Epithelial cell of proximal tubule (primary cell): Measurements from ENCODE around the gene GULP1. TPM values are rescaled to one million over a fixed set of nuclear protein-coding genes. Genes with fewer than 3 reads are reported as not detected.
"Not testable (repeated sequence)": the region's sequence is repeated elsewhere in the genome, so short reads cannot be mapped to it uniquely, and the experiment has no call there.

Experiments
- DNase-seq: peaks from one replicate; pipeline ENCODE4 v3.0.0-alpha.2; 2011; ENCODE audit warnings: low read depth
- H3K4me3 ChIP-seq: 2 replicates; pipeline ENCODE4 v1.5.1; 2011; ENCODE audit warnings: low read depth, mild to moderate bottlenecking, low read length
- CTCF ChIP-seq: conservative IDR thresholded peaks from 2 replicates; pipeline ENCODE4 v1.5.1; 2012; ENCODE audit warnings: low read depth, mild to moderate bottlenecking, low read length
- total RNA-seq: library from RNA; depleted of rRNA; stranded (reverse); fragments of >200 nt; gene quantifications from 2 replicates; pipeline ENCODE4 v1.2.3, GENCODE V29; 2015

The GULP1 gene
- total RNA-seq, 1 donor from 2014 or later, result 66.1 TPM

- no peak for DNase-seq
- no peak for TF ChIP-seq CTCF
- no peak overlapping the region for H3K4me3 ChIP-seq
These were observed 167.4 kb downstream of the GULP1 start for GRCh38 chr2:188459061-188459460.

GRCh38 chr2:188466078-188466477, 174.4 kb downstream of the GULP1 start:
- not testable (repeated sequence) for H3K4me3 ChIP-seq, DNase-seq

GRCh38 chr2:188466761-188467160, 175.1 kb downstream of the GULP1 start:
- H3K4me3 ChIP-seq, result no peak overlapping the region
- DNase-seq, result no peak
- TF ChIP-seq CTCF, result no peak

GRCh38 chr2:188471166-188471565, 179.5 kb downstream of the GULP1 start:
- no peak for DNase-seq
- H3K4me3 ChIP-seq, result no peak overlapping the region
- no peak for TF ChIP-seq CTCF

GRCh38 chr2:188473306-188473705, 181.6 kb downstream of the GULP1 start:
- no peak for DNase-seq
- no peak overlapping the region for H3K4me3 ChIP-seq
- no peak for TF ChIP-seq CTCF

- no peak for DNase-seq
- no peak for TF ChIP-seq CTCF
- H3K4me3 ChIP-seq, result no peak overlapping the region
These were observed 182.6 kb downstream of the GULP1 start for GRCh38 chr2:188474316-188474715.

GRCh38 chr2:188475945-188476344, 184.3 kb downstream of the GULP1 start:
- H3K4me3 ChIP-seq, result no peak overlapping the region
- peak; percentile 96 for DNase-seq
- no peak for TF ChIP-seq CTCF
